Thoracic aorta (tissue), 2 donors: ENCODE data around the gene GLG1. TPM values are rescaled to one million over a fixed set of nuclear protein-coding genes. Genes with fewer than 3 reads are reported as not detected.
A peak's percentile ranks its signal among the peaks of the same experiment; 100 is the strongest.
"Not testable (repeated sequence)": the region's sequence is repeated elsewhere in the genome, so short reads cannot be mapped to it uniquely, and the experiment has no call there.

Source experiments
- ATAC-seq: fragments of 150-250 bp; one replicate; pipeline ENCODE4 v1.8.0; 2017; ENCODE audit warnings: low read depth; ENCODE audit not compliant: insufficient number of reproducible peaks, low FRiP score
- DNase-seq: peaks from one replicate; pipeline ENCODE4 v3.0.0-alpha.2; 2020; ENCODE audit warnings: low spot score
- H3K27ac ChIP-seq, 2 donors: fragments of 200-600 bp; sonication (generic); 1 replicate in 1 of 2; 2 replicates in 1 of 2; pipeline ENCODE4 v1.5.1; 2016; ENCODE audit warnings: mild to moderate bottlenecking in 2 of 2, moderate library complexity in 2 of 2
- H3K27me3 ChIP-seq: fragments of 200-600 bp; sonication (generic); replicated peaks from 2 replicates; pipeline ENCODE4 v1.6.0; 2016; ENCODE audit warnings: mild to moderate bottlenecking; ENCODE audit not compliant: insufficient read depth
- H3K36me3 ChIP-seq: fragments of 200-600 bp; sonication (generic); one replicate; pipeline ENCODE4 v1.5.1; 2016
- H3K4me1 ChIP-seq, 2 donors: fragments of 200-600 bp; sonication (generic); 1 replicate in 1 of 2; 2 replicates in 1 of 2; pipeline versions ENCODE4 v1.5.1 to v1.6.0; 2016; ENCODE audit warnings: low read depth in 2 of 2, mild to moderate bottlenecking in 1 of 2; ENCODE audit not compliant: control insufficient read depth in 1 of 2
- H3K4me3 ChIP-seq: fragments of 200-600 bp; sonication (generic); 2 replicates; pipeline ENCODE4 v1.5.1; 2016; ENCODE audit warnings: mild to moderate bottlenecking
- H3K9me3 ChIP-seq: fragments of 200-600 bp; sonication (generic); 2 replicates; pipeline ENCODE4 v1.5.1; 2016
- total RNA-seq, 2 donors: library from RNA; depleted of rRNA; stranded (reverse); fragments of >200 nt; gene quantifications; one replicate each; pipeline versions ENCODE4 v1.1.0 to v1.2.3, GENCODE V29; 2016
- TF ChIP-seq, protein P1 (sequence below): fragments of 200-600 bp; sonication (generic); IDR thresholded peaks from one replicate; pipeline ENCODE4 v1.5.1; 2019; ENCODE audit warnings: antibody characterized with exemption

The GLG1 gene
- total RNA-seq, 2 donors from 2014 or later, result 202 to 218 TPM

DNA sequence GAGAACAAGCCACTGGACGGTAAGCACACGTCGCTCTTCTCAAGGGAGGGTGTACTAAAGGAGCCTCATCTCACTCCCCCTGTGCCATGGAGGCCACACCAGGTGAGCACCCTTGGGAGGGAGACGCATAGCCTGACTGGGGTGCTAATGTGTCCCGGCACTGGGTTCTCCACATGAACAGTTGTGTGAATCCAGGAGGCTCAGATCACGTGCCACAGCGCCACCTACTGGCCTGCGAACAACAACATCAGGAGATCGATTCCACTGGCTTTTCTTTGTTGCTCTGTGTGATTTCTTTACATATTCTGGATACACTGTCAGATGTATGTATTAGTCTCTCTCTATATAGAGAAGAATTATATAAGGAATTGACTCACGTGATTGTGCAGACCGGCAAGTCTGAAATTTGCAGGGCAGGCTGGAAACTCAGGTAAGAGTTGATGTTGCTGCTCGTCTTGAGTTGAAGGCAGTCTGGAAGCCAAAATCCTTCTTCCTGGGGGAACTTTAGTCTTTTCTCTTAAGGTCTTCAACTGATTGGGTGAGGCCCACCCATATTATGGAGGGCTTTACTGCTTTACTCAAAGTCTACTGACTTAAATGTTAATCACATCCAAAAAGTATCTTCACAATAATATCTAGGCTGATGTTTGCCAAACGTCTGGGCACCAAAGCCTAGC is 176.7 kb downstream of the GLG1 start:
- not testable (repeated sequence) for H3K27ac ChIP-seq, DNase-seq
- TF ChIP-seq, protein P1, sequence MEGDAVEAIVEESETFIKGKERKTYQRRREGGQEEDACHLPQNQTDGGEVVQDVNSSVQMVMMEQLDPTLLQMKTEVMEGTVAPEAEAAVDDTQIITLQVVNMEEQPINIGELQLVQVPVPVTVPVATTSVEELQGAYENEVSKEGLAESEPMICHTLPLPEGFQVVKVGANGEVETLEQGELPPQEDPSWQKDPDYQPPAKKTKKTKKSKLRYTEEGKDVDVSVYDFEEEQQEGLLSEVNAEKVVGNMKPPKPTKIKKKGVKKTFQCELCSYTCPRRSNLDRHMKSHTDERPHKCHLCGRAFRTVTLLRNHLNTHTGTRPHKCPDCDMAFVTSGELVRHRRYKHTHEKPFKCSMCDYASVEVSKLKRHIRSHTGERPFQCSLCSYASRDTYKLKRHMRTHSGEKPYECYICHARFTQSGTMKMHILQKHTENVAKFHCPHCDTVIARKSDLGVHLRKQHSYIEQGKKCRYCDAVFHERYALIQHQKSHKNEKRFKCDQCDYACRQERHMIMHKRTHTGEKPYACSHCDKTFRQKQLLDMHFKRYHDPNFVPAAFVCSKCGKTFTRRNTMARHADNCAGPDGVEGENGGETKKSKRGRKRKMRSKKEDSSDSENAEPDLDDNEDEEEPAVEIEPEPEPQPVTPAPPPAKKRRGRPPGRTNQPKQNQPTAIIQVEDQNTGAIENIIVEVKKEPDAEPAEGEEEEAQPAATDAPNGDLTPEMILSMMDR, result peak; percentile 78

DNA sequence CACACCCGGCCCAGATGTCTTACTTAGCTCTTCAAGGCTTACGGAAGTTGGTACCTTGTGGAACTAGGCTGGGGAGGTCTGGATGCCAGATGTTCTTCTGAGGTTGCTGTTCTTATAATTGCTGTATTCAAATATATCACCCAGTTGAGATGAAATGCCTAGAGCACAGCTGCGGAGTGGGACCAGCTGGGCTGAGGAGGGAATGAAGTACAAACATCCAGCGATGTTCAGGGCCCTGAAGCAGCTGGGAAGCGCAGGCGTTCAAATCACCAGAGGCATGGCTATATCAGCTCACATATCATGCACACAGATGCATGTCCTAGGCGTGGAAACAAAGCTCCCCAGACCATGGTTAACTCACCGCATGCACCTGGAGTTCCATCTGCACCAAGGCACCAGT is 178.4 kb downstream of the GLG1 start:
- not testable (repeated sequence) for DNase-seq, H3K36me3 ChIP-seq, H3K9me3 ChIP-seq, H3K27me3 ChIP-seq, ATAC-seq, H3K27ac ChIP-seq, H3K4me3 ChIP-seq, H3K4me1 ChIP-seq

More for the DNA sequence above, 176.7 kb downstream of the GLG1 start:
- H3K27me3 ChIP-seq, H3K9me3 ChIP-seq, H3K36me3 ChIP-seq, H3K4me1 ChIP-seq, ATAC-seq, H3K4me3 ChIP-seq: not testable (repeated sequence)

DNA sequence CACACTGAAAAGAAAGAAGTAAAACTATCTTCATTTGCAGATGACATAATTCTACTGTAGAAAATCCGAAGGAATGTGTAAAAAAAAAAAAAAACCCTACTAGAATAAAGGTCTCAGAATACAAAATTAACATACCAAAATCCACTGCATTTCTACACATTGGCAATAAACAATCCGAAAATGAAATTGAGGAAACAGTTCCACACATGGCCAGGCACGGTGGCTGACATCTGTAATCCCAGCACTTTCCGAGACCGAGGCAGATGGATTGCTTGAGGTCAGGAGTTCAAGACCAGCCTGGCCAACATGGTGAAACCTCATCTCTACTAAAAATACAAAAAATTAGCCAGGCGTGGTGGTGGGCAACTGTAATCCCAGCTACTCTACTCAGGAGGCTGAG is 181.2 kb downstream of the GLG1 start:
- H3K36me3 ChIP-seq, H3K9me3 ChIP-seq, H3K4me1 ChIP-seq, DNase-seq, H3K27me3 ChIP-seq, ATAC-seq, H3K27ac ChIP-seq, H3K4me3 ChIP-seq: not testable (repeated sequence)

DNA sequence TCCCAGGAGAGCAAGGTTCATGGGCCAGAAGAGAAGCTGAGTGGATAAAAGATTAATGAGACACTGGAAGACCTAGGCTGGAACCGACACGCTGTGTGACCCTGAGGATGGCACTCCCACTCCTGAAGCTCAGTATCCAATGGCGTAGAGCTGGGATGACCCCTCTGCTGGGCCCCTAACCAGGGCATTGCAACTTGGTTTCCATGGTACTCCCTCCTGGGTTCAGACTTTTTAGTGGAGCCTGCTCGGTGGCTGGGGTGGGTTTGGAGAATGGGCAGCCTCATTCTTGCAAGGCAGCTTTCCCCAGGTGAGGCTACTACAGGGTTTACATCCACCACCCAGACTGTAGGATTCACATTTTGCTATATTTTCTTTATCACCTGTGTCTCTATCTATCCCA is 183.2 kb downstream of the GLG1 start:
- not testable (repeated sequence) for DNase-seq, H3K36me3 ChIP-seq, H3K27me3 ChIP-seq, H3K27ac ChIP-seq, H3K9me3 ChIP-seq, H3K4me1 ChIP-seq, ATAC-seq, H3K4me3 ChIP-seq

DNA sequence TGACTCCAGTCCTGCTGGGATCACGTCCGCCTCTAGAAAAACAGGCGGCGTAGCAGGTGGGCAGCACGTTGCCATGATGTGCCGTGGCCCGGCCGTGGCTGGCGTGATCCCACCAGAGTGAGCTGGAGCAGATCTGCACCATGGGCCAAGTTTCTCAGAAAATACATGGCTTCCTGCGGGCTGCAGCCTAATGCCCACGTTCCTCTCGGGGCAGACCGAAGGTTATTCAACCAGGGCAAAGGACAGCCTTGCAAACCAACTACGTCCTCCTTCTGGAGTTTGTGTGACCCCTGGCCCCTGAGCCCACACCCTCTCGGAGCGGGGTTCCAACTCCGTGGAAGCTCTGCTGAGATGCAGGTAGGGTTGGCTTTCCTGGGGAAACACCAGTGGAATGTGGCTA is 184.8 kb downstream of the GLG1 start:
- not testable (repeated sequence) for ATAC-seq, DNase-seq

DNA sequence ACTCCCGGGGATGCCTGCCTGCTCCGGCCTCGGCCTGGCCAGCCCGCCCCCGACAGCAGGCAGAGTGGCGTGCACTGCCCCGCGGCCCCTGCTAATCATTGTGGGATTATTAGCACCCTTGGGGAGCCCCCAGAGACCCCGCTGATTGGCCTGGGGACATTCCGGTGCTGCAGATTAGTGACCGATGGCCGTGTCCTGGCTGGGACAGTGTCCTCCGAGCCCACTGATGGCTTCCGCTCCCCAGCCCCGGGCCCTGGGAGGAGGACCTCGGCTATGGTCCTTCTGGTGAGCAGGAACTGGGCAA is 185.5 kb downstream of the GLG1 start:
- H3K36me3 ChIP-seq, ATAC-seq, DNase-seq, H3K4me1 ChIP-seq, H3K27me3 ChIP-seq, H3K27ac ChIP-seq, H3K4me3 ChIP-seq, H3K9me3 ChIP-seq: not testable (repeated sequence)

More for the DNA sequence above, 184.8 kb downstream of the GLG1 start:
- not testable (repeated sequence) for H3K4me1 ChIP-seq, H3K36me3 ChIP-seq, H3K4me3 ChIP-seq, H3K9me3 ChIP-seq, H3K27ac ChIP-seq, H3K27me3 ChIP-seq

DNA sequence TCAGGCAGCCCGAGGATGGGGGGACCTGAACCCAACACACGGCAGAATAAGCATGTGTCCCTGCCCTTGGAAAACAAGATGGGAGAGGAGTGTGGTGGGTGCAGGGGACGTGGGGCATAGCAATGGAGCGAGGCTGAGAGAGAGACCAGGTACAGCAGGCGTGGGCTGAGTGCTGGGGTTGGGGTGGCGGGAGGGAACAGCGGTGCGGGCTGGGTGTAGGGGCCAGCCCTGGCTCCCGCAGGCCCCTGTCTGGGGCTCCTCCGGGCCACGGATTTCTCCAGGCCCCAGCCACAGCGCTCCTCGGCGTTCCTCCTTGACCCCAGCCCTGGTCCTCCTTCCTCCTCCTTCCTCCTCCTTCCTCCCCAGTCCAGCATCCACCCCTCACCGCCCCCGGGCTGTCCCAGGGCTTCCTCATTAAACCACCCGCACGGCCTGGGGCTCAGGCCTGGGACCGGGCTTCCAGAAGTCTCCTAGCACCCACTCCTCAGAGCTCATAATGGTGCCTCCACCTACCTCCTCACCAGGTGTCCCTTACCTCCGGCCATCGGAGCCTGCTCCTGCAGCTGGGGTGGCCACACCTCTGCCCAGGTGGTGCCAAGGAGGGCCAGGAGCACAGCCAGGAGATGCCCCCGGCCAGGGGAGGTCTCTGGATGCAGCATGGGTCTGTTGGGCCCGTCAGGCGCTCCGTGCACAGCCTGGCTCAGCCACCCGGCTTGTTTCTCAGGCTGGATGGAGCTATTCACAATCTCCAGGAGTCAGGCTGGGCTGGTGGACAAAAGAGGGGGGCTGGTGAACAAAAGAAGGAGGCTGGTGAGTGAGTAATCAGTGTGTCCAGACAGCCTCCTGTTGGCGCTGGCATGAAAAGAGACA is 186.1 kb downstream of the GLG1 start, which contains the start of gene CLEC18B:
CLEC18B (minus strand) TSS at position 867 of the 870 bp plus-strand sequence; CDS start at position 659, 208 bp downstream.
- ATAC-seq, H3K36me3 ChIP-seq, H3K4me3 ChIP-seq, H3K9me3 ChIP-seq, DNase-seq, H3K4me1 ChIP-seq, H3K27me3 ChIP-seq, H3K27ac ChIP-seq: not testable (repeated sequence)

DNA sequence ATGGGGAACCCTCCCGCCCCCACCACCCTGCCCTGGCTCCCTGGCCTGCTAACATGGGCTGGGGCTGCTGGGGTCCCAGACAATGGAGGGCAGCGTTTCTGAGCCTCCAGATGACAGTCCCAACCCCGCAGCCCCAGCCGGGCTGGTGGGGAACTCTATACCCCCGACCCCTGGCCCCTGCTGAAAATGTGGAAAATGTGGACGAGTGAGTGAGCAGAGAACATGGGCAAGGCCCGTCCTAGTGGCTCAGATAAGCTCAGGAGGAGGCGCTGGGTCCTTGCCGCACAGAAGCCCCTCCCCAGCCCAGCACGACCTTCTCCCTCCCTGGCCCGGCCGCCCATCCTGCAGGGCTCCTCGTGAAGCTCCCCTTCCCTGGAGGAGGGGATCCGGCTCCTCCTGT is 187.1 kb downstream of the GLG1 start:
- not testable (repeated sequence) for ATAC-seq, H3K36me3 ChIP-seq, H3K4me1 ChIP-seq, DNase-seq, H3K27ac ChIP-seq, H3K4me3 ChIP-seq, H3K27me3 ChIP-seq, H3K9me3 ChIP-seq

DNA sequence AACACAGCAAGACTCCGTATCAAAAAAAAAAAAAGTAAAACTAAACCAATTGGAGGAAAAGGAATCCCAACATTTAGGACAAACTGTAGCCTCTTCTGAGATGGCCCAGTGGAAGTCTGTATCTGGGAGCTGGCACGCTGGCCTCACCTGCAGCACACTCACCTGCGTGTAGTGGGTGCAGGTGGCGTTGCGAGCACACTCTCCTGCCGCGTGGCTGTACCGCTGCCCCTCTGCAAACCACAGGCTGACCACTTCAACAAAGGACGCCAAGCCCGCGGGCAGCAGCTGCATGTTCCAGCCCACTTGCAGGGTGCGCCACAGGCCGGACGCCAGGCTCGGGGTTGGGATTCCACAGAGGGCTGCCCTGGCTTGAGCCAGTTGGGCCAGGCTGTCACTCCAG is 189.0 kb downstream of the GLG1 start:
- not testable (repeated sequence) for H3K9me3 ChIP-seq, ATAC-seq, H3K4me3 ChIP-seq, H3K36me3 ChIP-seq, H3K27ac ChIP-seq, DNase-seq, H3K27me3 ChIP-seq, H3K4me1 ChIP-seq

DNA sequence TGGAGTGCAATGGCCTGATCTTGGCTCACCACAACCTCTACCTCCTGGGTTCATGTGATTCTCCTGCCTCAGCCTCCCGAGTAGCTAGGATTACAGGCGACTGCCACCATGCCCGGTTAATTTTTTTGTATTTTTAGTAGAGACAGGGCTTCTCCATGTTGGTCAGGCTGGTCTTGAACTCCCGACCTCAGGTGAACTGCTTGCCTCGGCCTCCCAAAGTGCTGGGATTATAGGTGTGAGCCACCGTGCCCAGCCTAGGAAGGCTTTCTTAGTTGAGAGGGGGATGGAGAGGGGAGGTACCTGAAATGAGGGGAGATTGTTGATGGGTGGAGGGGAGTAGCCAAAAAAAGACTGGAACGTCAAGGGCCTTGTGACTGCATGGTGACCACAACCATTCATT is 193.0 kb downstream of the GLG1 start:
- not testable (repeated sequence) for DNase-seq, ATAC-seq, H3K27me3 ChIP-seq, H3K36me3 ChIP-seq, H3K9me3 ChIP-seq, H3K4me3 ChIP-seq, H3K27ac ChIP-seq, H3K4me1 ChIP-seq

DNA sequence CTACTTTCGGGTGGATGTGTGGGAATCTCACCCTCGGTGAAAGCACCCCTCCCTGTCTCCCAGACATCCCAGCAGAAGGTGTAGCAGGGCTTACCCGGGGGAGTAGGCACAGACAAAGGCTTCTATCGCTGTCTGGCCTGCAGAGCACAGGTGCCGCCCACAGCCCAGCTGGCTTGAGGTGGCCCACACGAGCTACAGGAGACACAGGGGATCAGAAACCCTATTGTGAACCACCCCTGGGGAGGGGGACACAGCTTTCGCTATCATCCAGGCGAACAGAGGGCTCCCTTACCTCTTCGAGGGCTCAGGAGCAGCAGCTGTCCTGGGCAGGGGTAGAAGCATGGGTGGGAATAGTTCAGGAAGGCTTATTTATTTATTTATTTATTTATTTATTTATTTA is 193.4 kb downstream of the GLG1 start:
- H3K4me1 ChIP-seq, ATAC-seq, H3K9me3 ChIP-seq, H3K4me3 ChIP-seq, DNase-seq, H3K36me3 ChIP-seq, H3K27me3 ChIP-seq, H3K27ac ChIP-seq: not testable (repeated sequence)
